8988T (cell line): ENCODE data around the gene PDE7B.

Source experiments
- DNase-seq: peaks from one replicate; pipeline ENCODE4 v3.0.0; 2011

Gene PDE7B

DNA sequence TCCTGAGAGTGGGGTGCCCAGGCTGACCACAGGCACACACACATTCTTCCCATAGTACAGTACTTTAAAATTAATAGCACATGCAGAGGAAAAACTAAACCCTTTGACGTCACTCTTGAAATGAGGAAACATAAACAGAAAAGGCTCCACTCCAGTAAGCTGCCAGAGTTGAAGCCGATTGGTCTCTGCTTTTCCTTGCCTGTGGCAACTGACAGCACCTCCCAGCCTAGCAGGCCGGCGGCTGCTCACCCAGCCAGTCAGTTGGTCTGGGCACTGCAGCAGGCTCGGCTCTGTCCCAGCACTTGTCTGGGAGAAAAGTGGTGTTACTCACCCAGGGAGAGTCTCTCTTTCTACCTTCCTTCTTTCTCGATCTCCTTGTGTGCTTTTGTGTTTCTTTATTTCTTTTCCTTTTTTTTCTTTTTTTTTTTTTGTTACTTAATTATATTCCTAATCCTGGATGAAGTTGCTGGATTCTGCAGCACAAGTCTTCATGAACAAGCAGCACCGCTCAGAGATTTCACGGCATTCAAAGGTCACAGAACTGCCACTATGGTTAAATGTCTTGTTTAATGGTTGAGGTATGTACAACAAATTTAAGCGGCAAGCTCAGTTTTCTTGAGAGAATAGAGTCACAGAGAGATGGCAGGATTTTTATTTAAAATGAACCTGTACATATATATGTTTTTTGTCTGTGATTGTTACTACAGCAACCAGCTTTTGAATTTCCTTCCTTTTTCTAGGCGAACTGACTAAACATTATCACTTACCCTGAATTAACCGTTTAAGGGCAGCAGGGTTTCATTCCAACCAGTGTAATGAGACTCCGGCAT lies at the start of gene PDE7B:
Gene PDE7B (plus strand): TSS at position 260 of the 830 bp plus-strand sequence.
- no peak for DNase-seq

DNA sequence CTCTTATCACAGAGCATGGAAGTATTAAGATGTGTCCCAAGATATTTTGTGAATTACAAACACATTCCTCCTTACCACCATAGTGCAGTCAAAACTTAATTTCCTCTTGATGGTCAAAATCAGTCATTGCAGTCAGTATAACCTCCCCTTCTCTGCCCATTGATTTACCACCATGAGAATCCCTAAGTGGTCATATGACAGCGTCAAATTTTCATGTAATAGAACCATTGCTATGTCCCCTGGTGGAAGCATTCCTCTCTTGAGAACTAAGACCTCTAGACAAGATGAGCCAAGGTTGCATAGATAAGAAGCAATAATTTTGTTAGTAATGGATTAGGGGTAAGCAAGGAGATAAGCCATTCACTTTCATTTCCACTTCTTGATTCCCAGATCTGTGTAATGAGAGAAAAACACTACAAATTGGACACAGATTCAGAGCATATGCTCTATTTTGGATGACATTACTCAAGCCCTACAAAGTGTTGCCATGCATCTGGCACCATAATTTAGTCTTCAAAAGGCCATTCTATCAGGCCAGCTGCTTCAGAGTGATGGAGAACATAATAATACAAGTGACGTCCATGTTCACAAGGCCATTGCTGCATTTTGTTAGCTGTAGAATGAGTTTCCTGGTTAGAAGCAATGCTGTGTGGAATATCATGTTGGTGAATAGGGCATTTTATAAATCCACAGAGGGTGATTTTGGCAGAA lies 49.6 kb upstream of the PDE7B start:
- no peak for DNase-seq

DNA sequence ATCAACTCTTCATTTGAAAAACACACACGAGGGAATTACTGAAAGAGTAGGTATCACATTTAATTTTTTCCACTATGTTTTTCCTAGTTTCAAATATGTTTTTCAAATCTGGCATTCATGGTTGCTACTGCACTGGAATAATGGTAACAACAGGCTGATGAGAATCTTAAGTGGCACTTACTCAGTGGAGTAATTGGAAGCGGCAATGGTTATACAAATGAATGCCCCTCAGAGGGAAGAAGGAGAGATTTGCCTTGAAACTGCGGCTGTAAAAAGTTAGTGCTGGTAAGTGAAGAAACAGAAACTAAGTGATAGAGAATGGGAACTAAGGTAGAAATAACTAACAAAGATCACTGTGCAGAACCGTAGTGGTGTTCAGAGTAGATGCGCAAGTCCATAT lies 41.0 kb upstream of the PDE7B start:
- DNase-seq = no peak

DNA sequence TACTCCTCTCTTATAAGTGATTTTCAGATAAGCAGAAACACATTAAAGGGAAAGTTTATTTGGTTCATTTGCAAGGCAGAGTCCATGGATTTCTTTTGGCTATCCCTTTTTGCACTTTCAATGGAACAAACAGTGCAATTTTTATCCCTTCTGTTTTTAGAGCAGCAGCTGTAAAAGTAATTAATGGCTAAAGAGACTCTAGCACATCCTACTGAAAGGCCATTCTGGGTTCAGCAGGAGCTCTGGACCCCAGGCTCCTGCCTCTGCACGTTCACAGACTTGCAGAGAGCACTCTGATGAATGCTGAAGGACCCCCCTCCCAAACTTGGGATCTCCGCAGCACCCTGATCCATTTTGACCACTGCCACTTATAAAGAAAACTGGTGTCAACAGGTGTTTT lies 40.3 kb upstream of the PDE7B start:
- DNase-seq = no peak

DNA sequence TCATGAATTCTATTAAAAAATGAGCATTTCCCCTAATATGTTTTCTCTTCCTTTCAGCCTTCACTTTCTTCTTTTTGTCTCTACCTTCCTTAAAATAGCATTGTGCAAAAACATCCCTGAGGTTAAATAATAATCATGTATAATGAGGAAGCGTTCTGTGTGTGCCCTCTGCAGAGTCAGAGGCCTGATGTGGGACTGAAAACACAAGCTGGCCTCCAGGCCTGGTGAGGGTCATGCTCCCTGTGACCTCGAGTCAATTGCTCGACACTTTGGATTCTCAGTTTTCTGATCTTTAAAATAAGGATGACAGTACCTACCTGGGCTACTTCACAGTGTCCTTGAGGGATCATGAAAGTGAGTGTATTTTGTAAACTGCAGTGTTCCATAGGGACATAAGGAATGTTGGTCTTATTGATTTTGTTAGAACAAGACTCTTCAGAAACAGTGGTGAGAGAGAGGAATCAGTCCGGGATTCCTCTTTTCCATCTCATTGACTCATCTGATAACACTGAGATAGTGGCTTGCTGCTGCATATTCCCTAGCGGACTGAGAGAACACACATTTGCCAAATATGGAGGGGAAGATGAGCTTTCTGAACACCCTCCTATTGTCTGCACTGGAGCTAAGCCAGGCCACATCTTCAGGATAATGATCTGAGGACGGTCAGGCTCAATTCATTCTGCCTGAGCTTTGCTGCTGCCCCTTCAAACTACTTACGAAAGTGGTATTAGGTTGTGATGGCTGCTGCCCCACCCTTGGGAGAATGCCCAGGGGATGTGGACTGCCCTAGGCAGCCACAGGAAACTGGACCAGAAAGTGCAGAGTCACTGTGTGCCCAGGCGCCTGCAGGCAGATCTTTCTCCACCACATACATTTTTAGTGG lies 39.6 kb upstream of the PDE7B start:
- no peak for DNase-seq

DNA sequence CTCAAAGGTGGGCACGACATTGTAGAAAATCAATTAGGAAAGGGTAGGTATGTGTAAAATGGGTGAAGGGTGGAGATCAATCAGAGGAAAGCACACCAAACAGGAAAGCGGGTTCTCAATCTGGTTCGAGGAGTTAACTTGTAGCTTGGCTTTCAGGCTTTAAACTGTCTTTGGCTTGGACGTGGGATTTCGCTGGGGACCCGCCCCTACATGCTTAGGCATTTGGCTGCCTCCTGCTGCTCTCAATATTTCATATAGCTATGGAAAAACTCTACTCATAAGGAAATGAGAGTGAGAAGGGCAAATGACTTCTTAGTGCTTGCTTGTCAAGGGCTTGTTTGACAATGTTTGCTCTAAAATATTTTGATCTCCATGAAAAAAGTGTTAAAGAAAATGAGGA lies 38.1 kb upstream of the PDE7B start:
- no peak for DNase-seq

DNA sequence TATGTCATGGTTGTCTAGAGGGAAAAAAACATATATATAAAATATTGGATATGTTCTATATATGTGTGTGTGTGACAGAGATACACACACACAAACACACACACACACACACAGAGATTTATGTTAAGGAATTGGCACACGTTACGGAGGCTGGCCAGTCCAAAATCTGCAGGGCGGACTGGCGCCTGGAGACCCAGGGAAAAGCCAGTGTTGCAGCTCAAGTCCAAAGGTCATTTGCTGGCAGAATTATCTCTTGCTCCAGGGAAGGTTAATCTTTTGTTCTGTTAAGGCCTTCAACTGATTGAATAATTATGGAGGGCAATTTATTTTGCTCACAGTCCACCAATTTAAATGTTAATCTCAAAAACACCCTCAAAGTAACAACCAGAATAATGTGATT lies 37.5 kb upstream of the PDE7B start:
- no peak for DNase-seq

DNA sequence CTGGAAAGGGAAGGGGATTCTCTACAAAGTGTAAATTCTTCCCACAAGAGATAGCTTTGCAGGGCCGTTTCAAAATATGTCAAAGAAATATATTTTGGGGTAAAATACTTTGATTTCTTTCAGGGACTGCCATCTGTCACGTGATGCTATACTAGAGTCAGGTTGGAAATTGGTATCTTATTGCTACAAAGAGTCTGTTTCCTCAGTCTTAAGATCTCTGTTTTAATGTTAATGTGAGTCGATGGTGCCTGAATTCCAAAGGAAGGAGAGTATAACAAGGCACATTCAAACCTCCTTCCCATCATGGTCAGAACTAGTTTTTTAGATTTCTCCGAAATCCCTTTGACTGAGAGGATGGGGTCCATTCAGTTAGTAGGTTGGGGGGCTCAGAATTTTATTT lies 36.3 kb upstream of the PDE7B start:
- DNase-seq = no peak

DNA sequence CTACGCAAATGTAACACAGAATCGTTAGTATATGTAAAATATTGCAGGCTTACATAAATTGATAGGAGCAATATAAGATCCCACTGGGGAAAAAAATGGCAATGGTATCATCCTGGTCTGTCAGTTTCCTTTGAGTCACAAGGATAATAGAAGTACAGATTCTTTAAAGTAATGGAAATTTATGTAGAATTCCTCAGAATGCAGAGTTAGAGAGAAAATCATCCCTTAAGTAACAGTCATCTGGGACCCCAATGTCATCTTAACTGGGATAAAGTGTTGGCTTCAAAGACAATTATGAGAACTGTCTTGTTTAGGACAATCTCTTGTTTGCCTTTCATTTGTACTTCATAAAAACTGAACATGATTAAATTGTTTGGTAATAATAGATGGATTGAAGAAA lies 34.5 kb upstream of the PDE7B start:
- DNase-seq = no peak

DNA sequence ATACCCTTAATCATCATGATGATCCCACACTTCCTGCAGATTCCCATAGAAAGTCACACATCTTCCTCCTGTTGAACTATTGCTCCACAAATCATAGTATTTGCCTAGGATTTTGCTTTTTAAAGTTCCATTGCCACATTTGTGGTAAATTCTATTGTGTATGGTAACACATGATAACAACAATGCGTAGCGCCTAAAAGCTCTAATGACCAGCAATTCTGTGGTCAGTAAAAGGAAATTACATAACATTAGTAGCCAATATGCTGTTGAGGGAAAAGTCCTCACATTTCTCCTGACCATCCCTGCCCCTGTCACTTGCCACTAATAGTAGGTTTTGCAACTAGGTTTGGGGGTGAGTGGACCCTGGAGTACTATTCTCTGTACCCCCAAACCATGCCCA lies 31.8 kb upstream of the PDE7B start:
- DNase-seq = no peak

DNA sequence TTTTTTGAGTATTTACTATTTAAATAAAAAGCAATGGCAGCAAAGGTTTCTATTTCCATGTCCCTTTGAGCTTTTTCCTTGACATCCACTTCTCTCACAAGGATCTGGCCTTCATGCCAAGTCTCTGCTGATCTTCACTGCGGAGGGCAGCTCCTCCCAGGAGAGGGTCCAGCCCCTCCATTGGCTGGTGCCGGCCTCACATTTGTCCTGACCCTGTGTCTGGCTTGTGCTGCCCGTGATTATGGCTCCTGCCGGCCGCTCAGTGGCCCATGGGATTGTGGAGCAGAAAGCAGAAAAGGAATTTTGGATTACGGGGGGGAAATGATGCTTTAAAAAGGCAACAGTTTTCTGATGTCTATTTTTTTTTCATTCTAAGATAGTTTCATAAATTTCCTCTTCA lies 31.2 kb upstream of the PDE7B start:
- DNase-seq = no peak

DNA sequence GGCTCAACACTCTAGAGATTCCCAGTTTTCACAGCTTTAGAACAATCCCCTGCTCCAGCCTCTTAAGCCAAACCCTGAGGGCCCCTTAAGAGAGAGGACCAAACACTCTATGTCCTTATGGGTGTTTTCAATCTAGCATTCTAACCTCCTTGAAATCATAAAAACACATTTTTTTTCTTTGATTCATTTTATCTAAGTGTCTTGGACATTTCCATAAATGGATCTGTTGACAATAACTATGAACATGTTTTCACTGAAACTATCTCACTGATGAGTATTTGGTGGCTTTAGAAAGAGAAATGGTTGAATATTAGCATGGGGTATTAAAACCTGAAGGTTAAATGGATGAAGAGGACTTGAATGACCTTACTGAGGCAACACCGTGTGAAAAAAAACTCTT lies 27.6 kb upstream of the PDE7B start:
- no peak for DNase-seq

DNA sequence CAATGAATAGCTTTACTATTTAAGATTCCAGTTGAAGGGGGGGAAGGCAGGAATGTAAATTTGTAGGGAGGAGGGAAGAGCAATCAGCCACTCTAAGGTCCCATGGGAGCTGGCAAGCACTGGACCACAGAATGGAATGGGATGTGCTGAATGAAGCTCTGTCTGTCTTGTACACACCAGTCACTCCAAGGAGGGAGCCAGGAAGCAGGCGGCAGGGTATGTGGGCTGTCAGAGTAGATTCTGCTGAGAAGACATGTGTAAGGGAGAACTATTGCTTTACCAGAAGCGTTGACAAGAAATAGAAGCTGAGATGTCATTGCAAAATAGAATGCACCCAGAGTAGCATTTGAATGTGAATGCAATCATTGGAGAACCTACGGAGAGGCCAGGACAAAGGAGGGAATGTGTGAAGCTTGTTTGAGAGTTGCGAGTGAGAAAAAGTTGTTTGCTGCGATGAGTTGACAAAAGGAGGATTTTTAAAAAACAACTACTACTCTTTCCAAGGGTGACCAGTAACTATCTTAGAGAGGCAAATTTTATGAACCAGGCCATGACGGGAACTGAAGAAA lies 25.2 kb upstream of the PDE7B start:
- DNase-seq = no peak

DNA sequence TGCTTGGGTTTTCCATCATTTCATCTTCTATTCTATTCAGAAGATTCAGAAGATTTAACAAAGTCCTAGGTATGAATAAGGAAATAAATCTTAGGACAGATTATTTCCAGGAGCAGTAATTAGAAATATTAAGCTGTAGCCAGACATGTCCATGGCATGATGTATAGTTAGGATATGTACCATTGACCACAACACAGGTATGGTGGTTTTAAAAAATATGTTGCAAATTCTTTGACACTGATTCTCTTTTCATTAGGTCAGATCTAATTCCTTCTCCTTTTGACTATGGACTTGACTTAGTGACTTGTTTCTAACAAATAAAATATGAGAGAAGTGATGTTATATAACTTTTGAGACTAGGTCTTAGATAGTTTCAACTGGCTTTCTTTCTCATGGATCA lies 23.5 kb upstream of the PDE7B start:
- no peak for DNase-seq

DNA sequence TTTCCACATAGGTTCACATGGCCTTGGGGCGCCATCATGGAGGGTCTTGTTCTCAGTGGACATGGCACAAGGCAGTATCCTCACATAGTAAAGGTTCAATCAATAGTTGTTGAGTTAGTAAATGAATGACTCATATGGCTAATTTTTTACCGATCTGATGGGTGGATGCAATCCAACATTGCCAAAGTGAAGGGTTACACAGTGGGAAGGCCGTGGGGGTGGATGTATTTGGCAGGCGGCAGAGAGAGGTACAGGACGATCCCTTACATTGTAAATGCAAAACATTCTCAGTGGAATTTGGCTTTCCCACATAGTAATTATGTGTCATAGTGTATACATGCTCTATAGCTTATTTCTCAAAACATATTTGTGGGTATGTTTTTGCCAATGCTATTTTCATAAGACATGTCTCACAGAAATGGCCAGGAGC lies 21.0 kb upstream of the PDE7B start:
- DNase-seq = no peak

DNA sequence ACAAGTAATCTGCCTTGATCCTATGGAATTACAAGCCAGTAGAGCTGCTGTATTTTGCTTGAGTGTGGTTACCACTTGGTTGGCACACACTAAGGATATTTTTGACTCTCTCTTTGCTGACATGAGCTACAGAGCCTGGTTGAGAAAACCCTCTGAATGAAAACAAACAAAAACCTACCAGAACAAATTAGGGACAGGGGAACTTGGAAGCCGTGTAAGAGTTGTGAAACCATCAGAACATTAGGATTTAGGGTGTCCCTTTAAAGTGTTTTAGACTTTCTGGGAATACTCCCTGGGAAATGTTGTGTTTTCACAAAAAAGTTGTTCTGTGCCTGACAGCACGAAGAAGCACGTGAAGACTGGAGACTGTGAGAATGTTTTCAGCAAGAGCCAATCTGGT lies 20.5 kb upstream of the PDE7B start:
- DNase-seq = no peak

DNA sequence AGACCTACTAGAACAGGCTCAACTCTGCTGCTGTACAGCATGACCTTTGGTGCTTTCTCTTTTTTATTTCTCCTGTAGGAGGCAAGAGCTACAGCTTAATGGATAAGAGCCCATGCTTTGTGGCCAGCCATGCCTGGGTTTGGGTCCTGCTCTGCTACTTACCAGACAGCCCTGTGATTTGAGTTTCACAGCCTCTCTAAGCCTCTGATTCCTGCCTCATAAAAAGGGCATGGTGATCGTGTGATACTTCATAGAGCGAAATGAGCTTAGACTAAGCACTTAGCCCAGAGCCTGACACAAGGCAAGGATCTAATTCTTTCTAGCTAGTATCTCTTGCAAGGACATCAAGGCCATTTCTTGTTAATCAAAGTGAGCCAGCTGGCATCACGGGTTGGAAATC lies 19.3 kb upstream of the PDE7B start:
- DNase-seq = no peak

DNA sequence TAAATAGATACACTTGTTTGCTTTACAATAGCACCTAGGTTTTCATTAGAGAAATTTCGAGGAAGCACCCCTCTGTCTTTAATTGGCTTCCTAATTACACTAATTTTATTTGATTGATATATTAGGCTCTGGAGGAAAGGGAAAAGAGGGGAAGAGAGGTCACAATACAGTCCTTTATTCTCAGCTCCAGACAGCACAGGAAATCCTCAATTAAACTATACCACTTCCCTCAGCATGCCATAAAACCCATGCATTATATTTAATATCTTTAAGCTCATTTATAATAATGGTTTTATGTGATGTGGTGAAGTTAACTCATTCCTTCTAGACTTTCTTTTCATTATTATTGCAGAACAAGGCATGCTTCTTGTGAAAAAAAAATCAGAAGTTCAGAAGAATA lies 17.7 kb upstream of the PDE7B start:
- no peak for DNase-seq

DNA sequence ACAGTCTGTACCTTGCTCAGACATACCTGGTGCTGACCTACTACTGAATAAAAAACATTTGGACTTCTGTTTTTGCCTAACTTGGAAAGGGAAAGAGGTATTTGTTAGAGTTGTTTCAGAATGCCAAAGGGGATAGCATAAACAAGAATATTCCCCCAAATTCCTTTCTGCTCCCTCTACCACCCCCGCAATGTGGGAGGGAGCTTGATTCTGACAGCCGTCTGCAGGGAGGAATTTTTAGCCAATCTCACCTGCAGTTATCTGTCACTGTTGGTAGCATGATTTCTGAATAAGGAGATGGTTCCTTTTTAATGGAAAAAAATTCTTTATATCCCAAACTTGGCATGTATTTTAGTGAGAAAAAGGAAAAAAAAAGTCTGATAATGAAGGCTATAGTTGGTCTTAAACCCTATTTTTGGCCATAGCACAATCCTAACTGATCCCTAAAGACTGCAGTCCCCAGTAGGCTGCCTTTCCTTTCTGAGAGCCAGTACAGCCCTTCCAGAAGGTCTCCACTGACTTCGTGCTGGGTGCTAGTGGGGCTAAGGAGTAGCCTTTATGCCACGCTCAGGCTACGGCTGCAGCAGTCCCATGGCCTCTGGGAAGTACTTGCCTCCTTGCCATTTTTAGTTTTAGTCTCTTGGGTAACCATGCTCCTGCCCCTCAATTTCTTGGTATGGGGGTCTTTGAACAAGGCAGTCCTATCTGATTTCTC lies 13.6 kb upstream of the PDE7B start:
- DNase-seq = no peak

DNA sequence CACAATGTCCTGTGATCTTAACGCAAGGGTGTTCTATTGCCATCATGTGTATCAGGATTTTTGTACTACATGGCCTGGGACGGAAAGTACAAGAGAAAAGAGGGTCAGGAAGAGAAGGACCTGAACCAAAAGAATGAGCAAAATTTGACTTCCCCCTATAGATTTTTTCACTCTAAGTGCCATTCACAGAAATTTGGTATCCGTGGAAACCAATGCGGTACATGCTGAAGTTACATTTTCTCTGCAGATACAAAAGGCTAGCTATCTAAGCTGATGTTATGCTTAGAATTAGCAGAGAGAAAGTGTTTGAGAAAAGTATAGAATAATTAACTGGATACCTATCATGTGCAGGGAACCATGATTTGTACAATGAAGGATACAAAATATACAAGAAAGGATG lies 12.4 kb upstream of the PDE7B start:
- DNase-seq = no peak

DNA sequence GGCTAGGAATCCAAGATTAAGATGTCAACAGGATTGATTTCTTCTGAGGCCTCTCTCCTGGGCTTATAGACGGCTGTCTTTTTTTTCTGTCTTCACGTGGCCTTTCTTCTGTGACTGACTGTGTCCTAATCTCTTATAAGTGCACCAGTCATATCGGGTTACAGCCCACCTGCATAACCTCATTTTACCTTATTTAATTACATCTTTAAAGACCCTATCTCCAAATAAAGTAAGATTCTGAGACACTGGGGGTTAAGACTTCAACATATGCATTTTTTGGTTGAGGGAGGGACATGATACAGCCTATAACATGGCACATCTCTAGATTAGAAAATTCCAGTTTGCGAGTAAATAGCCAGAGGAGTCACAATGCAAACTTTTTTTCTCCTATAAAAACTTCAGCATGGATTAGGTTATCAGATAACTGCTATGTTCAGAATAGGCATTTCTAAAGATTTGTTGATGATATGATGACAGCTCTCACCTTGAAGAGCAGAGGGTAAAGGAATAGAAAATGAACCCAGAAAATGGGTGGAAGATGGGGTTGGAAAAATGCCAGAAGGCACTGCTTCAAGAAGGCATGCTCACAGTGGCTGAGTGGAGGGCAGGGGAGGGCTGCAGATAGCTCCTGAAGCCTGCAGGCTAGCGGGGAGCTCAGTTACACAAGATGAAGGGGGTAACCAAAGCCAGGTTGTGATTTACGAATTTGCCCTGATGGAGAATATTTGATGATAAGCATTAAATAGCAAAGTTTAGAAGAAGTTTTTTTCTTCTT lies 8.7 kb upstream of the PDE7B start:
- DNase-seq = no peak

DNA sequence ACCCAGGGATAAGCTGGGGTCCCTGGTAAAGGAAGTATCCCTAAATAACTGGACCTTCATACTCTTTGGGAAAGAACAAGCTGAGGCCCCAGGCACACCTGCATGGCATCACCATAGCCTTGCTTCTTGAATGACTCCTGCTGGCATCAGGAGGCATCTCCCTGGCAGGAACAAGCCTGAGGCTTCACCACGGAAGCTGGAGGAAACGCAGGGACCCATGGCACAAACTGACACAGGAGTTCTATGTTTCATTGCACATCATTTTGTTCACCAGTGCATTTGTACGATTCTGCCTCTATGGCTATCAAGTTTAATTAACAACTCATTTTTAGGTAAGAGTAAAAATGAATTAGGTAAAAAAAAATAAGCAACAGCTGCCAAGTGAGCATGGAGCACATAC lies 619 bp upstream of the PDE7B start:
- DNase-seq = no peak
